Ascending aorta (tissue), 2 donors: Measurements from ENCODE around the gene KDM5B. TPM values are rescaled to one million over a fixed set of nuclear protein-coding genes. Genes with fewer than 3 reads are reported as not detected.
"Not testable (repeated sequence)": the region's sequence is repeated elsewhere in the genome, so short reads cannot be mapped to it uniquely, and the experiment has no call there.

Source experiments
- DNase-seq, 2 donors: peaks; one replicate each; pipeline ENCODE4 v3.0.0-alpha.2; 2019; ENCODE audit warnings: low spot score in 2 of 2
- H3K27ac ChIP-seq, 2 donors: fragments of 200-600 bp; sonication (generic); one replicate each; pipeline ENCODE4 v1.5.1; 2016 to 2017; ENCODE audit warnings: mild to moderate bottlenecking in 1 of 2
- H3K27me3 ChIP-seq: fragments of 200-600 bp; sonication (generic); one replicate; pipeline ENCODE4 v1.5.1; 2017
- H3K36me3 ChIP-seq, 2 donors: fragments of 200-600 bp; sonication (generic); one replicate each; pipeline ENCODE4 v1.5.1; 2016
- H3K4me1 ChIP-seq, 2 donors: fragments of 200-600 bp; sonication (generic); one replicate each; pipeline ENCODE4 v1.5.1; 2016 to 2017; ENCODE audit warnings: mild to moderate bottlenecking in 1 of 2
- H3K4me3 ChIP-seq, 2 donors: fragments of 200-600 bp; sonication (generic); one replicate each; pipeline ENCODE4 v1.5.1; 2016 to 2017; ENCODE audit warnings: mild to moderate bottlenecking in 1 of 2
- H3K9me3 ChIP-seq, 2 donors: fragments of 200-600 bp; sonication (generic); one replicate each; pipeline ENCODE4 v1.5.1; 2016
- CTCF ChIP-seq, 3 experiments: fragments of 200-600 bp in 2 of 3; fragments of 450-650 bp in 1 of 3; sonication (generic) in 2 of 3; IDR thresholded peaks; one replicate each; pipeline ENCODE4 v1.5.1; 2016 to 2019; ENCODE audit warnings: antibody characterized with exemption in 3 of 3, mild to moderate bottlenecking in 1 of 3, moderate library complexity in 1 of 3
- intact Hi-C: fragments of 100-400 bp; cut with DNase I; formaldehyde crosslinking; loops from one replicate; pipeline ENCODE4 v1.15.1; 2023
- total RNA-seq: library from RNA; depleted of rRNA; stranded (reverse); fragments of >200 nt; gene quantifications from one replicate; pipeline ENCODE4 v1.1.0, GENCODE V29; 2016

KDM5B gene
- total RNA-seq, 1 donor from 2014 or later: 61.7 TPM

GRCh38 chr1:202752774-202753173 is 55.4 kb downstream of the KDM5B start:
- Histone ChIP-seq H3K4me3 (no peak overlapping the region), H3K36me3 (peaks cover 59 to 72% of the 10 kb centered on the region in 2 donors), H3K27ac (no peak overlapping the region), H3K27me3 (no peaks in the 10 kb centered on the region), H3K4me1 (no peaks in the 10 kb centered on the region), H3K9me3 (no peaks in the 10 kb centered on the region)
- intact Hi-C loops: no loop called here
- DNase-seq: no peak
- TF ChIP-seq CTCF (IDR thresholded peaks at IDR 0.05): no peak

GRCh38 chr1:202750761-202751160 is 57.5 kb downstream of the KDM5B start:
- no peaks in the 10 kb centered on the region for H3K27me3 ChIP-seq
- no peaks in the 10 kb centered on the region for H3K4me1 ChIP-seq
- no peaks in the 10 kb centered on the region for H3K9me3 ChIP-seq
- H3K36me3 ChIP-seq: peaks cover 47 to 63% of the 10 kb centered on the region in 2 donors
- H3K27ac ChIP-seq: no peak overlapping the region
- no peak for TF ChIP-seq CTCF (IDR thresholded peaks at IDR 0.05)
- DNase-seq: no peak
- intact Hi-C loops: no loop called here
- no peak overlapping the region for H3K4me3 ChIP-seq

GRCh38 chr1:202750024-202750423 is 58.2 kb downstream of the KDM5B start:
- no peak for TF ChIP-seq CTCF (IDR thresholded peaks at IDR 0.05)
- intact Hi-C loops: no loop called here

GRCh38 chr1:202745323-202745888 is 62.8 kb downstream of the KDM5B start:
- Histone ChIP-seq H3K27me3 (no peaks in the 10 kb centered on the region), H3K36me3 (peaks cover 56 to 80% of the 10 kb centered on the region in 2 donors), H3K4me3 (no peak overlapping the region), H3K9me3 (no peaks in the 10 kb centered on the region), H3K27ac (no peak overlapping the region), H3K4me1 (no peaks in the 10 kb centered on the region)
- DNase-seq: no peak
- intact Hi-C loops: no loop called here
- no peak for TF ChIP-seq CTCF (IDR thresholded peaks at IDR 0.05)

More at GRCh38 chr1:202750024-202750423, 58.2 kb downstream of the KDM5B start:
- no peak for DNase-seq
- Histone ChIP-seq H3K9me3 (no peaks in the 10 kb centered on the region), H3K27me3 (no peaks in the 10 kb centered on the region), H3K36me3 (peaks cover 48 to 63% of the 10 kb centered on the region in 2 donors), H3K4me3 (no peak overlapping the region), H3K27ac (no peak overlapping the region), H3K4me1 (no peaks in the 10 kb centered on the region)

GRCh38 chr1:202744770-202745169 is 63.5 kb downstream of the KDM5B start:
- intact Hi-C loops, DNase-seq: not testable (repeated sequence)
- H3K36me3 ChIP-seq: peaks cover 56 to 76% of the 10 kb centered on the region in 2 donors

GRCh38 chr1:202742496-202742895 is 65.7 kb downstream of the KDM5B start:
- Histone ChIP-seq H3K27me3 (no peaks in the 10 kb centered on the region), H3K9me3 (no peaks in the 10 kb centered on the region), H3K4me1 (no peaks in the 10 kb centered on the region), H3K27ac (no peak overlapping the region), H3K36me3 (peaks cover 45 to 67% of the 10 kb centered on the region in 2 donors), H3K4me3 (no peak overlapping the region)
- no peak for TF ChIP-seq CTCF (IDR thresholded peaks at IDR 0.05)
- no peak for DNase-seq
- intact Hi-C loops: no loop called here

More at GRCh38 chr1:202744770-202745169, 63.5 kb downstream of the KDM5B start:
- not testable (repeated sequence) for H3K9me3 ChIP-seq, H3K4me1 ChIP-seq, H3K27me3 ChIP-seq, H3K27ac ChIP-seq, H3K4me3 ChIP-seq
